Transverse colon (tissue), 4 donors: Measurements from ENCODE around the gene SIGMAR1.

Experiments used
- EP300 ChIP-seq: sonication (generic); formaldehyde crosslinking; IDR thresholded peaks from one replicate; pipeline ENCODE4 v1.6.1; 2017; ENCODE audit warnings: antibody characterized with exemption, low read depth
- POLR2A ChIP-seq: fragments of 450-650 bp; IDR thresholded peaks from one replicate; pipeline ENCODE4 v1.6.1; 2016; ENCODE audit warnings: antibody characterized with exemption, mild to moderate bottlenecking, moderate library complexity
- POLR2AphosphoS5 ChIP-seq, 3 donors: sonication (generic); formaldehyde crosslinking; IDR thresholded peaks; one replicate each; pipeline ENCODE4 v1.6.1; 2016; ENCODE audit warnings: antibody characterized with exemption in 3 of 3
- TF ChIP-seq, protein P1 (sequence below), 5 experiments: fragments of 200-600 bp in 3 of 5; fragments of 450-650 bp in 2 of 5; sonication (generic) in 3 of 5; IDR thresholded peaks; 1 replicate in 2 of 5; 2 replicates in 3 of 5; pipeline ENCODE4 v1.5.1; 2016 to 2017; ENCODE audit warnings: antibody characterized with exemption in 5 of 5, inconsistent platforms in 3 of 5, mild to moderate bottlenecking in 2 of 5, moderate library complexity in 1 of 5

DNA sequence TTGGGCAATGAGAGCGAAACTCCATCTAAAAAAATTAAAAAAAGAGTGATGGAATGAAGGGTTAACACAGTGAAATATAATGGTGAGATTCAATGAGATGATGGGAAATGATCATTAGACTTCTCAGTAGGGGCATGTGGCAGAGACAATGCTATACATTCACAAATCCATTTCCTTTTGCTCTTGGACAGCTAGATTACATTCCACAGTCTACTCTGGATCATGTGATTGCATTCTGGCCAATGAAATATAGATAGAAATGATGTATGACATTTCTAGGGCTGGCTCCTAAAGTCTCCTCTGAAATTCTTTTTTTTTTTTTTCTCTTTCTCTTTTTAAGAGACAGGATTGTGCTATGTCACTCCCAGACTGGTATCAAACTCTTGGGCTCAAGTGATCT, 5.1 kb upstream of the SIGMAR1 start:
- TF ChIP-seq, protein P1, sequence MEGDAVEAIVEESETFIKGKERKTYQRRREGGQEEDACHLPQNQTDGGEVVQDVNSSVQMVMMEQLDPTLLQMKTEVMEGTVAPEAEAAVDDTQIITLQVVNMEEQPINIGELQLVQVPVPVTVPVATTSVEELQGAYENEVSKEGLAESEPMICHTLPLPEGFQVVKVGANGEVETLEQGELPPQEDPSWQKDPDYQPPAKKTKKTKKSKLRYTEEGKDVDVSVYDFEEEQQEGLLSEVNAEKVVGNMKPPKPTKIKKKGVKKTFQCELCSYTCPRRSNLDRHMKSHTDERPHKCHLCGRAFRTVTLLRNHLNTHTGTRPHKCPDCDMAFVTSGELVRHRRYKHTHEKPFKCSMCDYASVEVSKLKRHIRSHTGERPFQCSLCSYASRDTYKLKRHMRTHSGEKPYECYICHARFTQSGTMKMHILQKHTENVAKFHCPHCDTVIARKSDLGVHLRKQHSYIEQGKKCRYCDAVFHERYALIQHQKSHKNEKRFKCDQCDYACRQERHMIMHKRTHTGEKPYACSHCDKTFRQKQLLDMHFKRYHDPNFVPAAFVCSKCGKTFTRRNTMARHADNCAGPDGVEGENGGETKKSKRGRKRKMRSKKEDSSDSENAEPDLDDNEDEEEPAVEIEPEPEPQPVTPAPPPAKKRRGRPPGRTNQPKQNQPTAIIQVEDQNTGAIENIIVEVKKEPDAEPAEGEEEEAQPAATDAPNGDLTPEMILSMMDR (IDR thresholded peaks at IDR 0.05): no peak
- no peak for TF ChIP-seq POLR2A
- no peak for TF ChIP-seq EP300
- TF ChIP-seq POLR2AphosphoS5 (IDR thresholded peaks at IDR 0.05): no peak
